ENCODE results near the gene PRKG1. TPM values are rescaled to one million over a fixed set of nuclear protein-coding genes. Genes with fewer than 3 reads are reported as not detected.

The PRKG1 gene
- total and polyA plus RNA-seq, 2 of the 8 experiments (the other 6 are each of a cell fraction or from before 2014, with no cell fraction given) = 4.2 to 15.2 TPM

GRCh38 chr10:51377070-51377931 lies 303.0 kb downstream of the PRKG1 start:
- H3K56ac ChIP-seq (replicated peaks; ENCODE audit: insufficient read length, low read depth, low read length) = no peak overlapping the region
- H3K27ac ChIP-seq (ENCODE audit: low read depth, low read length) = no peak overlapping the region
- H3K4me1 ChIP-seq (replicated peaks in 1 of 4; ENCODE audit: control insufficient read depth in 3 of 4, insufficient read depth in 4 of 4, low read length in 3 of 4) = peaks cover 0 to 8% (median 1%) of the 10 kb centered on the region in 4 experiments; a peak in 2 of 7 replicates
- H3K4ac ChIP-seq (replicated peaks; ENCODE audit: insufficient read length, low read depth, low read length) = no peak overlapping the region
- no peaks in the 10 kb centered on the region for H3K79me2 ChIP-seq (ENCODE audit: control insufficient read depth in 1 of 2, insufficient read depth in 2 of 2, low read length in 2 of 2)
- no peak overlapping the region for H3K4me2 ChIP-seq (ENCODE audit: insufficient read depth in 1 of 2, low read depth in 2 of 2, low read length in 2 of 2)
- H4K5ac ChIP-seq (ENCODE audit: insufficient read length, low read depth, low read length) = no peak overlapping the region
- no peak overlapping the region for H2BK12ac ChIP-seq (ENCODE audit: low read depth, low read length)
- no peak overlapping the region for H2BK15ac ChIP-seq (ENCODE audit: low read length)
- no peak overlapping the region for H3K14ac ChIP-seq (ENCODE audit: insufficient read length)
- H3K23me2 ChIP-seq (ENCODE audit: low read depth, low read length) = no peaks in the 10 kb centered on the region
- H4K91ac ChIP-seq (replicated peaks; ENCODE audit: insufficient read length, low read length) = no peak overlapping the region
- H3K79me1 ChIP-seq (ENCODE audit: low read depth, low read length) = no peaks in the 10 kb centered on the region
- no peak overlapping the region for H2BK5ac ChIP-seq (ENCODE audit: low read depth, low read length)
- H2AK5ac ChIP-seq (ENCODE audit: low read depth, low read length) = no peak overlapping the region
- no peak for DNase-seq (ENCODE audit: low read depth in 1 of 2, low spot score in 2 of 2)
- no peak overlapping the region for H4K8ac ChIP-seq (ENCODE audit: extremely low read depth, insufficient read depth, low read length)
- H3K4me3 ChIP-seq (ENCODE audit: extremely low read depth in 1 of 4, insufficient read depth in 2 of 4, low read depth in 3 of 4, low read length in 4 of 4) = no peak overlapping the region
- H3K23ac ChIP-seq (ENCODE audit: insufficient read length) = no peak overlapping the region
- WGBS, 2 experiments (ENCODE audit: extremely low coverage in 1 of 2, insufficient coverage in 1 of 2, insufficient read length in 1 of 2, insufficient replicate concordance in 2 of 2, low coverage in 1 of 2, low lambda C conversion rate in 2 of 2, missing lambda C conversion rate in 1 of 2) = 86% methylated on average over 4 of the region's 4 CpGs; no CpG with 5 or more reads in 1 of the 2 experiments
- ChIA-PET CTCF (ENCODE audit: partially characterized antibody) (interaction anchor here (0.6 to 6.8 kb wide), 6 partner anchors 9 to 1450 kb away, joined by 3 to 37 read pairs (median 4); no protein-coding TSS in a partner anchor), POLR2A (ENCODE audit: partially characterized antibody) (no interaction called here)
- FAIRE-seq = peak; percentile 55
- no peaks in the 10 kb centered on the region for H4K20me1 ChIP-seq (replicated peaks in 1 of 2; ENCODE audit: control insufficient read depth in 1 of 2, insufficient read depth in 2 of 2, low read length in 2 of 2)
- peaks cover 0 to 5% (median 0%) of the 10 kb centered on the region in 4 experiments; a peak in 1 of 8 replicates for H3K36me3 ChIP-seq (ENCODE audit: control insufficient read depth in 2 of 4, insufficient read depth in 4 of 4, low read length in 3 of 4)
- no peak overlapping the region for H2BK120ac ChIP-seq (replicated peaks; ENCODE audit: low read depth, low read length)
- no peaks in the 10 kb centered on the region for H3K27me3 ChIP-seq (replicated peaks in 1 of 4; ENCODE audit: control insufficient read depth in 3 of 4, extremely low read depth in 1 of 4, insufficient read depth in 3 of 4, low read length in 3 of 4)
- no peaks in the 10 kb centered on the region for H3K9me3 ChIP-seq (ENCODE audit: insufficient read depth in 2 of 2, low read depth in 1 of 2, low read length in 1 of 2)
- no peak overlapping the region for H3K9ac ChIP-seq (replicated peaks in 1 of 4; ENCODE audit: extremely low read depth in 1 of 4, low read depth in 3 of 4, low read length in 3 of 4)
- H3K18ac ChIP-seq (ENCODE audit: extremely low read depth, low read length) = no peak overlapping the region
- no peak overlapping the region for H2BK20ac ChIP-seq (ENCODE audit: low read length)
- TF ChIP-seq SUZ12 (IDR thresholded peaks at IDR 0.05; ENCODE audit: low read length) (no peak), TEAD4 (IDR thresholded peaks at IDR 0.05; ENCODE audit: low read depth, low read length) (0 out of 2 replicates have a peak, but pooled peaks have one; percentile 4), YY1 (IDR thresholded peaks at IDR 0.05; ENCODE audit: low read depth, low read length) (no peak)
- TF ChIP-seq, protein P1, sequence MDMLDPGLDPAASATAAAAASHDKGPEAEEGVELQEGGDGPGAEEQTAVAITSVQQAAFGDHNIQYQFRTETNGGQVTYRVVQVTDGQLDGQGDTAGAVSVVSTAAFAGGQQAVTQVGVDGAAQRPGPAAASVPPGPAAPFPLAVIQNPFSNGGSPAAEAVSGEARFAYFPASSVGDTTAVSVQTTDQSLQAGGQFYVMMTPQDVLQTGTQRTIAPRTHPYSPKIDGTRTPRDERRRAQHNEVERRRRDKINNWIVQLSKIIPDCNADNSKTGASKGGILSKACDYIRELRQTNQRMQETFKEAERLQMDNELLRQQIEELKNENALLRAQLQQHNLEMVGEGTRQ (IDR thresholded peaks at IDR 0.05; ENCODE audit: low read length) = no peak
- no peak overlapping the region for H2AFZ ChIP-seq (ENCODE audit: low read length)

Data from H1 (cell line).